Rectal smooth muscle tissue (tissue), 1 donor: ENCODE measurements around the gene RABGAP1L.
"Not testable (repeated sequence)": the region's sequence is repeated elsewhere in the genome, so short reads cannot be mapped to it uniquely, and the experiment has no call there.

Experiments
- H3K27ac ChIP-seq: one replicate; pipeline ENCODE4 v1.7.0; 2013; ENCODE audit warnings: low read depth, low read length, inconsistent platforms
- H3K27me3 ChIP-seq: one replicate; pipeline ENCODE4 v1.7.0; 2013; ENCODE audit warnings: low read length; ENCODE audit not compliant: control insufficient read depth, insufficient read depth
- H3K36me3 ChIP-seq: one replicate; pipeline ENCODE4 v1.7.0; 2013; ENCODE audit warnings: low read length; ENCODE audit not compliant: control insufficient read depth, insufficient read depth
- H3K4me1 ChIP-seq: one replicate; pipeline ENCODE4 v1.7.0; 2013; ENCODE audit warnings: low read length; ENCODE audit not compliant: control insufficient read depth, insufficient read depth
- H3K4me3 ChIP-seq: one replicate; pipeline ENCODE4 v1.7.0; 2013; ENCODE audit warnings: low read length
- H3K9ac ChIP-seq: one replicate; pipeline ENCODE4 v1.7.0; 2013; ENCODE audit warnings: low read length

The RABGAP1L gene

DNA sequence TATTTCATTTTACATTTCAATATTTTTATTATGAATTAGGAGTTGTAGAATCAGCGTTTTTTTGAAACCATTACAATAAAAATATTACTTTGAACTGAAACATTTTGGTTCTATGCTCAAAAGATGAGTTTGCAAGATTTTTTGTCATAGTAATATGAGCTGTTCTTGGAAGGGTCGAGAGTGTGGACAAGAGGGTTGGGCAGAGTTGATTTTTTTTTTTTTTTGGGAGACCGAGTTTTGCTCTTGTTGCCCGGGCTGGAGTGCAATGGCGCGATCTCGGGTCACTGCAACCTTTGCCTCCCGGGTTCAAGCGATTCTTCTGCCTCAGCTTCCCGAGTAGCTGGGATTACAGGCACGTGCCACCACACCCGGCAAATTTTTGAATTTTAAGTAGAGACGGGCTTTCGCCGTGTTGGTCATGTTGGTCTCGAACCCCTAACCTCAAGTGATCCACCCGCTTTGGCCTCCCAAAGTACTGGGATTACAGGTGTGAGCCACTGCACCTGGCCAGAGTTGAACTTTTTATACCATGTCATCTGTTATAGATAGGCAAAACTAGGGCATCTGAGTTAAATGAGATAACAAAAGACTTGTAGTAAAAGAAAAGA lies 843.7 kb downstream of the RABGAP1L start:
- Histone ChIP-seq H3K4me1 (no peaks in the 10 kb centered on the region), H3K4me3 (no peak overlapping the region), H3K36me3 (no peaks in the 10 kb centered on the region), H3K9ac (no peak overlapping the region), H3K27me3 (no peaks in the 10 kb centered on the region), H3K27ac (no peak overlapping the region)

DNA sequence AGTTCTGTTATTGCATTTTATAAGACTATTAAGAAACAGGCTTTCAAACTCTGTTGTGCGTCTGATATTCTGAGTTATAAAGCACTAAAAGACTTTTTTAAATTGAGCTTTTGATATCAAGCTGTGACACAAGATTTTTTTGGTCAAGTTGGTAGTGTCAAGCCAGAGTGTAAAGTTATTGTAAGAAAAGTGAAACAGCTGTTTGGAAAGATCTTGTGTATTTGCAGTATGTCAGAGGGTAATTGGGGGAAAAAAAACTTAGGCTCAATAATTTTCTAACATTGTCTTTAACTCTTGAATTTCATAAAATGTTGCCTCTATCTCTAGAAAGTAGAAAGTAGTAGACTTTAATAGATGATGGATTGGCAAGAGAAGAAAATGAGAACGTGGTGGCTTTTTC lies 844.2 kb downstream of the RABGAP1L start:
- Histone ChIP-seq H3K27ac (no peak overlapping the region), H3K4me3 (no peak overlapping the region), H3K9ac (no peak overlapping the region)

DNA sequence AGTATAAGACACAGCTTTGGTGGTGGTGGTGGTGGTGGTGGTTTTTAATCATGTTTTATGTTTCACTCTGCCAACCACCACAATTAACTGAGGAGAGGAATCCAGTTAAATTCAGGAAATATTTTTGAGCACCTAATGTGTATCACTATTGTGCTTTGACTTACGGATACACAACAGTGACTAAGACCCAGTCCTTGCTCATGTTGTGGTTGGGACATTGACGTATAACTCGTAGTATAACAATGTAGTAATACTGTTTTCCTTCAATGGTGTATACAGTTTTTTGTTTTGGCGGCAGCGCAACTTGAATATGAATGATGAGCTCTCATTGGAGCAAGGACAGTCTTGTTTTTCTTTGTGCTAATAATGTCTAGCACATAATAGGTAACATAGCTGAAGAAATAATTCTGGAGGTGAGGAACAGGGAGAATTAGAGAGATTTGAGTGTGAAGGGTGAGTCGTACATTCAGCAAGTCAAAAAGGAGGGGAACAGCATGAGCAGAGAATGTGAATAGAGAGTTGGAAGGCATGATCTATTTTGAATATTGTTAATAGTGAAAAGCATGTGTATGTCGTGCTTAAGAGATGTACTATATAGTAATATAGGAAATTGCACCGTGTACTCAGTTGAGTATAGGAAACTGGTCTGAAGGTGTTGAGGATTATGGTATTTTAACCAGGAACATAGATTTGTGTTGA lies 845.9 kb downstream of the RABGAP1L start:
- H3K9ac ChIP-seq = no peak overlapping the region
- H3K27ac ChIP-seq = no peak overlapping the region
- H3K4me3 ChIP-seq = no peak overlapping the region
- no peaks in the 10 kb centered on the region for H3K27me3 ChIP-seq
- no peaks in the 10 kb centered on the region for H3K4me1 ChIP-seq
- peaks cover 2% of the 10 kb centered on the region for H3K36me3 ChIP-seq

More for the DNA sequence above, 844.2 kb downstream of the RABGAP1L start:
- no peaks in the 10 kb centered on the region for H3K4me1 ChIP-seq
- no peaks in the 10 kb centered on the region for H3K27me3 ChIP-seq
- no peaks in the 10 kb centered on the region for H3K36me3 ChIP-seq

DNA sequence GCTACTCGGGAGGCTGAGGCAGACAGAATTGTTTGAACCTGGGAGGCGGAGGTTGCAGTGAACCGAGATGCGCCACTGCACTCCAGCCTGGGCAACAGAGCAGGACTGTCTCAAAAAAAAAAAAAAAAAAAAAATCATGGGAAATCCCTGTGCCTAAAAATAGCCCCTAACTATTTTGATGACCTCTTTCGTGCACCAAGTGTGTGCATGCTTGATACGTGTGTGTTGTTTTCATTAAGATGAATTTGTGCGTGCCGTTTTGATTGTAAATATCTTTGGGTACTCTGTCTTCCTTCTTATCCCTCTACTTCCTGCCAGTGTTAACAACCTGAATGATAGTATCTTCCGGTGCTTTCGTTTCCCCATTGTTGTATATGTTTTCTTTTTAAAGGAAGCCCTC lies 850.2 kb downstream of the RABGAP1L start:
- no peak overlapping the region for H3K9ac ChIP-seq
- peaks cover 20% of the 10 kb centered on the region for H3K36me3 ChIP-seq
- H3K4me3 ChIP-seq = no peak overlapping the region
- H3K4me1 ChIP-seq = no peaks in the 10 kb centered on the region
- no peaks in the 10 kb centered on the region for H3K27me3 ChIP-seq
- no peak overlapping the region for H3K27ac ChIP-seq

DNA sequence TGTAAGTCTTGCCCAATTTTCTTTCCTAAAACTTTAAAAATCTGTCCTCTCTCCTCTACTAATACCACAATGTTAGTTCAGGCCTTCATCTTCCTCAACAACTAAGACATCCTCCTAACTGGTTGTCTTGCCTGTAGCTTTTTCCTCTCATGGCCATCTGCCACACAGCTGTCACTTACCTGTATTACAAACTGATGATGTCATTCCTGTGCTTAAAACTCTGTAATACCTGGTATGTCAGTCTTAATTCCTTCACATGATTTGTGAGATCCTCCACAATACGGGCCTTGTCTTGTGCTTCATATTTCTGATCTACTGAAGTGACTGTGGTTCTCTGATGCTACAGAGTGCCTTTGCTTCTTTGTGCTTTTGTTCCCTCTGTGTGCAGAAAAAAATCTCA lies 854.1 kb downstream of the RABGAP1L start:
- Histone ChIP-seq H3K27me3 (no peaks in the 10 kb centered on the region), H3K4me1 (no peaks in the 10 kb centered on the region), H3K9ac (no peak overlapping the region), H3K36me3 (peaks cover 33% of the 10 kb centered on the region), H3K4me3 (no peak overlapping the region), H3K27ac (no peak overlapping the region)

DNA sequence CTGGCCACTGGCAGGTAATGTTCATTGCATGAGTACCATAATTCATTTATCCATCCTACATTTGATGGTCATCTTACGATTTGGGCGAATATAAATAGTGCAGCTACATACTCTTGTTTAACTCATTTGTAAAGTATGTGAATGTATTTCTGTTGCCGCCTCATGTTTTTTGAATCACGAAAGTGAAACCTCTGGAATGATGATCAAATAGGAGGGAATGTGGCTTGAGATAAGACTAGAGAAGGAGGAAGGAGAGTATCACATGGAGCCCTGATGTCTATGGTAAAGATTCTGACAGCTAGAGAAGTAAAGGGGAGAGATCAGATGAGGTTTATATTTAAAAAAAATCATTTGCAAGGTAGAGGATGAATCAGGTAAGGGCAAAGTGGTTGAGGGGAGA lies 855.9 kb downstream of the RABGAP1L start:
- no peaks in the 10 kb centered on the region for H3K27me3 ChIP-seq
- no peak overlapping the region for H3K4me3 ChIP-seq
- no peak overlapping the region for H3K27ac ChIP-seq
- H3K4me1 ChIP-seq = no peaks in the 10 kb centered on the region
- H3K9ac ChIP-seq = no peak overlapping the region
- peaks cover 30% of the 10 kb centered on the region for H3K36me3 ChIP-seq

DNA sequence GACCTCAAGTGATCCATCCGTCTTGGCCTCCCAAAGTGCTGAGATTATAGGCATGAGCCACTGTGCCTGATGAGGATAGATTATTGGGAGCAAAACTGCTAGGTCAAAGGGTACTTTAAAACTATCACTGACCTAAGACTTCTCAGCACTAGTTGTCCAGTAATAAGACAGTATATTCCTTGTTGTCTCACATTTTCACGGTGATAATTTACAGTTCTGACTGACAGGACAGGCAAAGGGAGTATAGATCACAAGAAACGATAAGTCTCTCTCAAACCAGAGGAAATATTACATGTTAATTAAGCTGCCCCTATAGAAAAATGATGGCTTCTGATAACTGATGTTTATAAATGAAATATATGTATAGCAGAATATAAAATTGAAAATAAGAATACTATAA lies 860.2 kb downstream of the RABGAP1L start:
- Histone ChIP-seq H3K36me3 (peaks cover 12% of the 10 kb centered on the region), H3K4me3 (no peak overlapping the region), H3K27me3 (no peaks in the 10 kb centered on the region), H3K4me1 (no peaks in the 10 kb centered on the region), H3K9ac (no peak overlapping the region), H3K27ac (no peak overlapping the region)

DNA sequence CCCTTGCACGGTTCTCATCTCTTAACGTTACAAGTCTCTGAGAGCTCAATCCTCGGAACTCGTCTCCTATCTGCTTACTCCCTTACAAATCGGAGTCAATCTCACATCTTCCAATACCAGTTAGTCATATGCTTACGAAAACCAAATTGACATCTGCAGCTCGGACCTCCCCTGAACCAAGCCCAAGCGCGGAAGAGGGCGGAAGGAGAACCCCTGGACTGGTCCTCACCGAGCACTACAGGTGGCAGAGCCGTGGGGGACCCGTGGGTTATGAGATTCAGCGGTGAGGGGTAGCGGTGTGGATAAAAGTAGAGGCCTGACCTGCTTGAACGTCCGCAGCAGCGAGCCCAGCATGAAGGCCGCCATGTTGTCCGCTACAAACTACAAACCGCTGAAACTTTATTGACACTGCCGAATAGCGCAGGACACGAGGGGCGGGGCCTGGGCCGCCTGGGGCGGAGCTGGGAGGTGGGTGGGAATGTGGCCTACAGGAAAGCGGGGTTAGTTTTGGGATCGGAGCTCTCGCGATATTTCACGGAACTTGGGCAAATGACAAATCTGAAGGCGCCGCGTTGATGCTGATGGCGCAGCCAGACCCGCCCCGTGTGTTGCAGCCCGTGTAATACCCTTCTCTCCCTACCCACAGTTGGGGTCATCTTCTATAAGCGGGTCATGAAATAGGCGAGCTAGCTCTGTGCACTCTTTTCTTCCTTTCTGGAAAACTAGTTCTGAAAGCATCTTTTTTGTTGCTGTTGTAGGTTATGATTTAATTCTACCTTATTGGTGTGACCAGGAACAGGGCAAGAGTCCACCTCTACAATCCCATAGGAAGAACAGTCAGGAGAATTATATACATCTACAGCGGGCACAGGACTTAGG lies 864.0 kb downstream of the RABGAP1L start, which contains the start of gene MRPS14:
Gene MRPS14 (minus strand): TSS at position 383 of the 879 bp plus-strand sequence. CDS start 17 bp downstream, at position 366.
- peak within 1 kb of the TSS; percentile 91 for H3K27ac ChIP-seq
- H3K27me3 ChIP-seq = no peaks in the 10 kb centered on the region
- no peaks in the 10 kb centered on the region for H3K4me1 ChIP-seq
- H3K36me3 ChIP-seq = no peaks in the 10 kb centered on the region
- H3K4me3 ChIP-seq = peak within 1 kb of the TSS; percentile 100
- H3K9ac ChIP-seq = peak within 1 kb of the TSS; percentile 99

DNA sequence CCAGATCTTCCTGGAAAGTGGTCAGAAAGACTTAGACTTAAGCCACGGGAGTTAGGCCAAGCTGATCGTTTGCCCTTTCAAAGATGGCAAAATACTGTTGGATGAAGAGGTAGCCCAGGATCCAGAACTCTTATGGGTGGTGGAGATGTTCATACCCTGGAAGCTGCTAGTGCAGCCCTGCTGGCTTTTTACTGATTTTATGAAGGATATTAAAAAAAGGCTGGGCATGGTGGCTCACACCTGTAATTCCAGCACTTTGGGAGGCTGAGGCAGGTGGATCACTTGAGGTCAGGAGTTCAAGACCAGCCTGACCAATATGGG lies 864.6 kb downstream of the RABGAP1L start:
- H3K27ac ChIP-seq = peak overlapping the region; percentile 91
- H3K4me3 ChIP-seq = peak overlapping the region; percentile 100
- H3K4me1 ChIP-seq, H3K36me3 ChIP-seq, H3K27me3 ChIP-seq, H3K9ac ChIP-seq: not testable (repeated sequence)

DNA sequence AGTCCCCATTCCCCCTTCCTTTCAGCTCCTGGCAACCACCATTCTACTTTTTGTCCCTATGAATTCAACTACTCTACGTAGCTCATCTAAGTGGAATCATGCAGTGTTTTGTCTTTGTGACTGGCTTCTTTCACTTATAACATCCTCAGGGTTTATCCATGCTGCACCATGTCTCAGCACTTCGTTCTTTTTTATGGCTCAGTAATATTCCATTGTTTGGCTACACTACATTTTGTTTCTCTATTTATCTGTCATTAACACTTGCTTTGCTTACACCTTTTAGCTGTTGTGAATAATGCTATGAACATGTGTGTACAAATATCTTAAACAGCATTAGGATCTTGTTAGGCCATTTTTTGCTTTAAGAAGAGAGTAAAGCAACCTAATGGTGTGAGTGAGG lies 865.5 kb downstream of the RABGAP1L start:
- Histone ChIP-seq H3K9ac (no peak overlapping the region), H3K4me3 (no peak overlapping the region), H3K36me3 (no peaks in the 10 kb centered on the region), H3K27me3 (no peaks in the 10 kb centered on the region), H3K27ac (no peak overlapping the region), H3K4me1 (peaks cover 3% of the 10 kb centered on the region)

DNA sequence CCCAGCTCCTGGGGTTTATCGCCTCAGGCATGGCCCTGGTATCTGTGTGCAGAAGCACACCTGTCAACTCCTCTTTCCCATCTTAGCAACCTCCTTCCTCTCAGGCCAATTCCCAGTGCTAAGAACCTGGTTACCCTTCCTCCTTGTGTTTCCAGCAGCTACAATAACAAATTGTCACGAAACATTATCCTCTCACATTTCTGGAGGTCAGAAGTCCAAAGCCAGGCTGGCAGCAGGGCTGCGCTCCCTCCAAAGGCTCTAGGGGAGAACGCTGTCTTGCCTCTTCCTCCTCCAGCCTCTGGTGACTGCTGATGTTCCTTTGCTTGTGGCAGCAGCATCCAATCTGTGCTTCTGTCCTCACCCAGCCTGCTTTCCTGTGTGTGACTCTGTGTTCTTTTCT lies 874.6 kb downstream of the RABGAP1L start:
- Histone ChIP-seq H3K4me3 (no peak overlapping the region), H3K27me3 (no peaks in the 10 kb centered on the region), H3K9ac (no peak overlapping the region), H3K36me3 (no peaks in the 10 kb centered on the region), H3K4me1 (peaks cover 6% of the 10 kb centered on the region), H3K27ac (no peak overlapping the region)

DNA sequence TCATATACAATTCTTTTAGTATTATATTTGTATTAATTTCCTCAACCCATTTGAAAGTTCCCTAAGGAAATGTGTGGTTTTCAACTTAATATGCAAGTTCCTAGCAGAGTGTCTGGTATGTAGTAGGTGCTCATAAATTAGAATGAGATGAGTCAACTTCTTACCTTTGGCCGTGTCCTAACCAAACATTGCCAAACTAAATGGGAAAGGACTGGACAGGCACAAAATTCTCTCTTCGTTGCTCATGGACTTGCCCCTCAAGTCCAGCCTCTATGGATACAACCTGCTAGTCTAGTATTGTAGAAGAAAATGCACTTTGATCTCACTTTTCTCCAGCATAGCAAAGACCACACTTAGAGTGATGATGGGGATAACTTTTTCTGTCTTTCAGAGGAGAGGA lies 875.5 kb downstream of the RABGAP1L start:
- peaks cover 3% of the 10 kb centered on the region for H3K4me1 ChIP-seq

More for the DNA sequence above, 875.5 kb downstream of the RABGAP1L start:
- no peak overlapping the region for H3K27ac ChIP-seq
- H3K36me3 ChIP-seq = no peaks in the 10 kb centered on the region
- H3K4me3 ChIP-seq = no peak overlapping the region
- no peak overlapping the region for H3K9ac ChIP-seq
- H3K27me3 ChIP-seq = no peaks in the 10 kb centered on the region
